Activated B cell treated with CpG ODN at 0.5 μM for 24 hours (primary cell): ENCODE results near the gene TUFT1. TPM values are rescaled to one million over a fixed set of nuclear protein-coding genes. Genes with fewer than 3 reads are reported as not detected.

ENCODE experiments used
- ATAC-seq: fragments of 200-7000 bp; cut with Tn5 transposase; one replicate; pipeline ENCODE4 v1.10.0; 2021; ENCODE audit warnings: low read depth, mild to moderate bottlenecking, moderate library complexity
- CTCF ChIA-PET: fragments of 350-600 bp; sonication (Branson Sonifier 250); formaldehyde crosslinking; loops from one replicate; lab custom pipeline; 2021; ENCODE audit warnings: antibody characterized with exemption; lab: Charles Lee
- POLR2A ChIA-PET: fragments of 350-600 bp; sonication (Branson Sonifier 250); formaldehyde crosslinking; loops from one replicate; lab custom pipeline; 2021; ENCODE audit warnings: antibody characterized with exemption; lab: Charles Lee
- DNase-seq: peaks from one replicate; pipeline ENCODE4 v3.0.0; 2022
- H3K27ac Mint-ChIP-seq: one replicate; pipeline ENCODE4 v1.8.0; 2020; ENCODE audit warnings: mixed read lengths
- H3K27me3 Mint-ChIP-seq: one replicate; pipeline ENCODE4 v1.8.0; 2021; ENCODE audit warnings: mixed read lengths
- H3K36me3 Mint-ChIP-seq: one replicate; pipeline ENCODE4 v1.8.0; 2021; ENCODE audit warnings: low read depth, mixed read lengths
- H3K4me1 Mint-ChIP-seq: one replicate; pipeline ENCODE4 v1.8.0; 2021; ENCODE audit warnings: mixed read lengths
- H3K4me3 Mint-ChIP-seq: one replicate; pipeline ENCODE4 v1.8.0; 2020; ENCODE audit warnings: mild to moderate bottlenecking, mixed read lengths
- H3K9me3 Mint-ChIP-seq: one replicate; pipeline ENCODE4 v1.8.0; 2020; ENCODE audit warnings: mixed read lengths
- intact Hi-C: fragments of 100-400 bp; cut with micrococcal nuclease; formaldehyde crosslinking; loops from one replicate; pipeline ENCODE4 v1.15.1; 2024
- total RNA-seq: library from RNA; stranded (reverse); gene quantifications from 2 replicates; pipeline ENCODE4 v1.2.3, GENCODE V29; 2022
- TF ChIP-seq, protein P1 (sequence below): fragments of 200-600 bp; IDR thresholded peaks from one replicate; pipeline ENCODE4 v1.8.0; 2022; ENCODE audit warnings: antibody characterized with exemption, mild to moderate bottlenecking

The TUFT1 gene
- total RNA-seq, 1 donor from 2014 or later: 2.3 TPM

GRCh38 chr1:151494741-151495281 lies 45.3 kb upstream of the TUFT1 start:
- no peak for DNase-seq
- Mint-ChIP-seq H3K9me3 (no peaks in the 10 kb centered on the region), H3K27me3 (peaks cover 3% of the 10 kb centered on the region), H3K4me3 (no peak overlapping the region), H3K36me3 (no peaks in the 10 kb centered on the region), H3K27ac (no peak overlapping the region), H3K4me1 (no peaks in the 10 kb centered on the region)
- intact Hi-C loops: loop anchor here (5.0 kb wide), 1 partner anchor 53 kb away; no protein-coding TSS in a partner anchor
- no peak for ATAC-seq
- TF ChIP-seq, protein P1, sequence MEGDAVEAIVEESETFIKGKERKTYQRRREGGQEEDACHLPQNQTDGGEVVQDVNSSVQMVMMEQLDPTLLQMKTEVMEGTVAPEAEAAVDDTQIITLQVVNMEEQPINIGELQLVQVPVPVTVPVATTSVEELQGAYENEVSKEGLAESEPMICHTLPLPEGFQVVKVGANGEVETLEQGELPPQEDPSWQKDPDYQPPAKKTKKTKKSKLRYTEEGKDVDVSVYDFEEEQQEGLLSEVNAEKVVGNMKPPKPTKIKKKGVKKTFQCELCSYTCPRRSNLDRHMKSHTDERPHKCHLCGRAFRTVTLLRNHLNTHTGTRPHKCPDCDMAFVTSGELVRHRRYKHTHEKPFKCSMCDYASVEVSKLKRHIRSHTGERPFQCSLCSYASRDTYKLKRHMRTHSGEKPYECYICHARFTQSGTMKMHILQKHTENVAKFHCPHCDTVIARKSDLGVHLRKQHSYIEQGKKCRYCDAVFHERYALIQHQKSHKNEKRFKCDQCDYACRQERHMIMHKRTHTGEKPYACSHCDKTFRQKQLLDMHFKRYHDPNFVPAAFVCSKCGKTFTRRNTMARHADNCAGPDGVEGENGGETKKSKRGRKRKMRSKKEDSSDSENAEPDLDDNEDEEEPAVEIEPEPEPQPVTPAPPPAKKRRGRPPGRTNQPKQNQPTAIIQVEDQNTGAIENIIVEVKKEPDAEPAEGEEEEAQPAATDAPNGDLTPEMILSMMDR: no peak
- ChIA-PET POLR2A (no interaction called here), CTCF (no interaction called here)

- ChIA-PET CTCF (no interaction called here), POLR2A (no interaction called here)
- intact Hi-C loops: no loop called here
- H3K27ac Mint-ChIP-seq: no peak overlapping the region
- H3K9me3 Mint-ChIP-seq: no peaks in the 10 kb centered on the region
- no peaks in the 10 kb centered on the region for H3K4me1 Mint-ChIP-seq
- DNase-seq (no peak), ATAC-seq (no peak)
- no peaks in the 10 kb centered on the region for H3K36me3 Mint-ChIP-seq
- no peak overlapping the region for H3K4me3 Mint-ChIP-seq
- peaks cover 3% of the 10 kb centered on the region for H3K27me3 Mint-ChIP-seq
- TF ChIP-seq, protein P1: no peak
Observed at GRCh38 chr1:151495316-151495715, 44.8 kb upstream of the TUFT1 start.

GRCh38 chr1:151499365-151499764 lies 40.7 kb upstream of the TUFT1 start:
- DNase-seq (no peak), ATAC-seq (no peak)
- POLR2A ChIA-PET: no interaction called here
- no peaks in the 10 kb centered on the region for H3K36me3 Mint-ChIP-seq
- CTCF ChIA-PET: no interaction called here
- no peaks in the 10 kb centered on the region for H3K9me3 Mint-ChIP-seq
- TF ChIP-seq, protein P1: no peak
- no peaks in the 10 kb centered on the region for H3K4me1 Mint-ChIP-seq
- H3K27me3 Mint-ChIP-seq: peaks cover 2% of the 10 kb centered on the region
- no peak overlapping the region for H3K4me3 Mint-ChIP-seq
- intact Hi-C loops: no loop called here
- no peak overlapping the region for H3K27ac Mint-ChIP-seq

DNA sequence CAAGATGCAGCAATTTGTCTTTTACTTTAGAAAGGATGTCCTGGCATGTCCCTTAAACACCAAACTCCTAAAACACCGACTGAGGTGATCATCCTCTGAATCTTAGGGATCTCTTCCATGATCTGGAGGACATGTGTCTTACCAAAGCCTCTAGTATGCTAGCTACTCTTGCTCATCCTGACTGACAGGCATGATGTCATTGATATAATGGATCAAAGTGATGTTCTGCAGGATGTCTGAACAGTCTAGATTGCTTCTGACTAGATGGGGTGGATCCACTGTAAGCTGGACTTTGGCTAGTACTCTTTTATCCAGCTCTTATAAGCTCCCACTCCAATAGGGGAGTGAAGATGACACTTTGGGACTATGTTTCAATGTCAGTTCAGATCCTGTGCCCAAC lies 40.2 kb upstream of the TUFT1 start:
- intact Hi-C loops: no loop called here
- Mint-ChIP-seq H3K4me3 (no peak overlapping the region), H3K27me3 (peaks cover 2% of the 10 kb centered on the region), H3K4me1 (no peaks in the 10 kb centered on the region), H3K27ac (no peak overlapping the region), H3K9me3 (no peaks in the 10 kb centered on the region), H3K36me3 (no peaks in the 10 kb centered on the region)
- CTCF ChIA-PET: no interaction called here
- POLR2A ChIA-PET: no interaction called here
- ATAC-seq (no peak), DNase-seq (no peak)
- TF ChIP-seq, protein P1: no peak

GRCh38 chr1:151501474-151501873 lies 38.6 kb upstream of the TUFT1 start:
- H3K27me3 Mint-ChIP-seq: peaks cover 2% of the 10 kb centered on the region
- TF ChIP-seq, protein P1: no peak
- CTCF ChIA-PET: no interaction called here
- H3K4me1 Mint-ChIP-seq: no peaks in the 10 kb centered on the region
- no peaks in the 10 kb centered on the region for H3K9me3 Mint-ChIP-seq
- DNase-seq: no peak
- intact Hi-C loops: no loop called here
- POLR2A ChIA-PET: no interaction called here
- no peak overlapping the region for H3K27ac Mint-ChIP-seq
- no peak for ATAC-seq
- no peak overlapping the region for H3K4me3 Mint-ChIP-seq
- no peaks in the 10 kb centered on the region for H3K36me3 Mint-ChIP-seq
